ENCODE measurements around the gene RAP1GDS1. TPM values are rescaled to one million over a fixed set of nuclear protein-coding genes. Genes with fewer than 3 reads are reported as not detected.
"Not testable (repeated sequence)": the region's sequence is repeated elsewhere in the genome, so short reads cannot be mapped to it uniquely, and the experiment has no call there.

Gene RAP1GDS1
- polyA plus RNA-seq, 5 donors: 26.2 to 36.6 (median 35.6) TPM

GRCh38 chr4:98430708-98431403 is 169.7 kb downstream of the RAP1GDS1 start:
- no peak for DNase-seq

GRCh38 chr4:98433691-98434090 is 172.5 kb downstream of the RAP1GDS1 start:
- no peak for DNase-seq

- no peak for DNase-seq
Measured at GRCh38 chr4:98434816-98435215, 173.6 kb downstream of the RAP1GDS1 start.

- DNase-seq: no peak
Measured at GRCh38 chr4:98444371-98444770, 183.2 kb downstream of the RAP1GDS1 start.

- DNase-seq: no peak
Measured at GRCh38 chr4:98446499-98447375, 185.6 kb downstream of the RAP1GDS1 start.

- no peak for DNase-seq
Measured at GRCh38 chr4:98447648-98448047, 186.5 kb downstream of the RAP1GDS1 start.

- DNase-seq: no peak
Measured at GRCh38 chr4:98448908-98449307, 187.7 kb downstream of the RAP1GDS1 start.

GRCh38 chr4:98452091-98452490 is 190.9 kb downstream of the RAP1GDS1 start:
- no peak for DNase-seq

- DNase-seq: not testable (repeated sequence)
Measured at GRCh38 chr4:98457422-98457821, 196.2 kb downstream of the RAP1GDS1 start.

- not testable (repeated sequence) for DNase-seq
Measured at GRCh38 chr4:98461121-98461865, 200.1 kb downstream of the RAP1GDS1 start.

- no peak for DNase-seq
Measured at GRCh38 chr4:98462487-98462886, 201.3 kb downstream of the RAP1GDS1 start.

- DNase-seq: no peak
Measured at GRCh38 chr4:98466868-98467599, 205.8 kb downstream of the RAP1GDS1 start.

- peak; percentile 75 to 79 for DNase-seq
Measured at GRCh38 chr4:98467627-98468072, 206.5 kb downstream of the RAP1GDS1 start.

- DNase-seq: no peak
Measured at GRCh38 chr4:98468709-98469108, 207.5 kb downstream of the RAP1GDS1 start.

GRCh38 chr4:98469771-98470170 is 208.6 kb downstream of the RAP1GDS1 start:
- no peak for DNase-seq

- DNase-seq: no peak
Measured at GRCh38 chr4:98470366-98470765, 209.2 kb downstream of the RAP1GDS1 start.

GRCh38 chr4:98470831-98471230 is 209.6 kb downstream of the RAP1GDS1 start:
- DNase-seq: no peak

GRCh38 chr4:98473046-98473445 is 211.9 kb downstream of the RAP1GDS1 start:
- no peak for DNase-seq

GRCh38 chr4:98474408-98474844 is 213.2 kb downstream of the RAP1GDS1 start:
- no peak for DNase-seq

GRCh38 chr4:98476891-98477290 is 215.7 kb downstream of the RAP1GDS1 start:
- no peak for DNase-seq

- DNase-seq: not testable (repeated sequence)
Measured at GRCh38 chr4:98479590-98479989, 218.4 kb downstream of the RAP1GDS1 start.
